NOMO-1 treated with DMSO at 0.1 percent for 48 hours (cell line): ENCODE measurements around the gene PCDH18.
"Not testable (repeated sequence)": the region's sequence is repeated elsewhere in the genome, so short reads cannot be mapped to it uniquely, and the experiment has no call there.

Experiments used
- DNase-seq: peaks from one replicate; lab custom pipeline; 2025; ENCODE audit not compliant: unreplicated experiment; lab: John Stamatoyannopoulos, UW

The PCDH18 gene, protein sequence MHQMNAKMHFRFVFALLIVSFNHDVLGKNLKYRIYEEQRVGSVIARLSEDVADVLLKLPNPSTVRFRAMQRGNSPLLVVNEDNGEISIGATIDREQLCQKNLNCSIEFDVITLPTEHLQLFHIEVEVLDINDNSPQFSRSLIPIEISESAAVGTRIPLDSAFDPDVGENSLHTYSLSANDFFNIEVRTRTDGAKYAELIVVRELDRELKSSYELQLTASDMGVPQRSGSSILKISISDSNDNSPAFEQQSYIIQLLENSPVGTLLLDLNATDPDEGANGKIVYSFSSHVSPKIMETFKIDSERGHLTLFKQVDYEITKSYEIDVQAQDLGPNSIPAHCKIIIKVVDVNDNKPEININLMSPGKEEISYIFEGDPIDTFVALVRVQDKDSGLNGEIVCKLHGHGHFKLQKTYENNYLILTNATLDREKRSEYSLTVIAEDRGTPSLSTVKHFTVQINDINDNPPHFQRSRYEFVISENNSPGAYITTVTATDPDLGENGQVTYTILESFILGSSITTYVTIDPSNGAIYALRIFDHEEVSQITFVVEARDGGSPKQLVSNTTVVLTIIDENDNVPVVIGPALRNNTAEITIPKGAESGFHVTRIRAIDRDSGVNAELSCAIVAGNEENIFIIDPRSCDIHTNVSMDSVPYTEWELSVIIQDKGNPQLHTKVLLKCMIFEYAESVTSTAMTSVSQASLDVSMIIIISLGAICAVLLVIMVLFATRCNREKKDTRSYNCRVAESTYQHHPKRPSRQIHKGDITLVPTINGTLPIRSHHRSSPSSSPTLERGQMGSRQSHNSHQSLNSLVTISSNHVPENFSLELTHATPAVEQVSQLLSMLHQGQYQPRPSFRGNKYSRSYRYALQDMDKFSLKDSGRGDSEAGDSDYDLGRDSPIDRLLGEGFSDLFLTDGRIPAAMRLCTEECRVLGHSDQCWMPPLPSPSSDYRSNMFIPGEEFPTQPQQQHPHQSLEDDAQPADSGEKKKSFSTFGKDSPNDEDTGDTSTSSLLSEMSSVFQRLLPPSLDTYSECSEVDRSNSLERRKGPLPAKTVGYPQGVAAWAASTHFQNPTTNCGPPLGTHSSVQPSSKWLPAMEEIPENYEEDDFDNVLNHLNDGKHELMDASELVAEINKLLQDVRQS

DNA sequence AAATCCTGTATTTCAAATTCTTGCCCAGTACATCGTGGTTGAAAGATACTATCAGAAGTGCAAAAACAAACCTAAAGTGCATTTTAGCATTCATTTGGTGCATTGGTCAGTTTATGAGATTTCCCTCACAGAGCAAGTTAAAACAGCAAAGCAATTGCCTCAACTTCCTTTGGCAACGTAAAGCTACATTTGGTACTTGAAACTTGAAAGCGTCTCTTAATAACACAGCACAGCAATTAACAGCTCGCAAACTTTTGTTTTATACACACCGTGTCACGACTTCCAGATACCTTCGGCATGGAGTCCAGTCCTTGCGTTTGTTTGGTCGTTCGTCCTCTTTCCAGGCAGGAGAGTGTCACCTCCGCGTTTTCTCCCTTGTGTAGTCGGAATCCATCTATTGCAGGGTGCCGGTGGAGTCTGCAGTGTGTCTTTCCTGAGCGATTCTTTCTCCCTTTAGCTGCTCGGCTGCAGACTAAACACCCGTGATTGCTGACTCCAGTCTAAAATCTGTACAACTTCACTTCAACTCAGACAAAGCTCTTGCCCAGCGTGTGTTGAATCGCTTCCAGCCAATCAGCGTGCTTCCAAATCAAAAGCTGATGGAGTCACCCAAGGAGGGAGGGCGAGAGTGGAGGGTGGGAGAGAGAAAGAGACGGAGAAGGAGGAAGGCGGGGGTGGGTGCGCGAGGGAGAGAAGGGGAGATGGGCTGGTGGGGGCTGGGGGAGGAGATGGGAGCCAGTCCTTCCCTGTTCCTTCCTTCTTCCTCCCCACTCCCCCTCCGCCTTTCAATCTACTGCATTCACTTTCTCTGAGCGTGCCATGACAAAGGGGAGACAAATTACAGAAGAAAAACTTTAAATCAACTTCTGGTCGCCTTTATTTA, at the start of gene PCDH18:
Gene PCDH18 (minus strand): TSS at position 509 of the 883 bp plus-strand sequence. CDS start 406 bp downstream, at position 103.
- DNase-seq: no peak

DNA sequence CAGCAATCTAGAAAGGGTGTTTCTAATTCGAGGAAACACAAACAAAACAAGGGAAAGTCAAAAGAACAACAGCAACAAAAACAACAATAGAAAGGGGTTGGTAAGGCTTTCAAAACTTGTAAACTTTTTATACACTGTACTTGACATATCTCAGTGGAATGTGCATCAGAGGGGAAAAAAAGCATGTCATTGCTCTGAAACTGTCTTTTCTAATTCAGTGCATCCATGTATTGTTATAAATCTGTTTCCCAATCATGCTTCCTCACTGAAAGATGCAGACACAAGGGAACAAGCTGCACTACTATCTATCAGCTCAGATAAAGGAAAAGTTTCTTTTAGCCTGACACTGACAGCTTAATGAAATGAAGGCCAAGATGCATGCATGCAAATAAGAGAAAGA, 44.2 kb upstream of the PCDH18 start:
- DNase-seq: no peak

DNA sequence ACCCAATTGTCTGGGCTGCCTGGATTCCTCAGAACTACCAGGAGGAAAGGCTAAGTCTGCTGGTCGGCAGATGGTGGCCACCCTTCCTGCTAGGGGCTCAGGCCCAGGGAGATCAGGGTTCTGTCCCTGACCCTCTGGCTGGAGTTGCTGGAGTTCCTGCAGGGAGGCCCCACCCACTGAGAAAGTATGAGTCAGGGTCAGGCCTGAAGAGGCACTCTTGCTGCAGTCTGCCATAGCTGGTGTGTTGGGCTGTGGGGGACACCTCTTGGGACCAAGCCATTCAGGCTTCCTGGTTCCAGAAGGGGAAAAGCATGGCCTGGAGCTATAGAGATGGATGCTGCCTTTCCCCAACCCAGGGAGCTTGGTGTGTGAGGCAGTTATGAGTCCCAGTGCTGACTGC, 40.4 kb upstream of the PCDH18 start:
- no peak for DNase-seq

GRCh38 chr4:137572163-137572562, 39.9 kb upstream of the PCDH18 start:
- no peak for DNase-seq

- DNase-seq: no peak
These were observed 27.5 kb upstream of the PCDH18 start for GRCh38 chr4:137559801-137560200.

- DNase-seq: no peak
These were observed 26.7 kb upstream of the PCDH18 start for GRCh38 chr4:137558951-137559350.

- DNase-seq: no peak
These were observed 13.2 kb upstream of the PCDH18 start for GRCh38 chr4:137545461-137545861.

DNA sequence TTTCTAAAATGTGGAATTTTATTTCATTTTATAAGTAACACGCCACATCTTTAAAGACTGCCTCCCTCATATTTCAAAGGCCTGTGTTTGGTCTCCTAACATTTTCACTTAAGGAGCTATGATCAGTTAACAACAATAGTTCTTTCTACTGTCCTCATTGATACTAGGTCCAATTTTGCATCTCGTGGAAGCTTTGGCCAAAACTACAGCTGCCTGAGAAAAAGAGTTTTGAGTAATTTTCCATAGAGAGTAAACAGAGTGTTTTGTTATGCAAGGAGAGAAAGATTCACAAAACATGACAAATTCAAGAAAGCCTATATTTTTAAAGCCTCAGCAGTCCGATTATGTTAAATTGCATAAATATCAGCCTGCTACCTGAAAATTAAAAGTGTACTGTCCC, 11.4 kb upstream of the PCDH18 start:
- no peak for DNase-seq

GRCh38 chr4:137543198-137543597, 10.9 kb upstream of the PCDH18 start:
- no peak for DNase-seq

- DNase-seq: no peak
These were observed 9.8 kb upstream of the PCDH18 start for GRCh38 chr4:137541876-137542646.

DNA sequence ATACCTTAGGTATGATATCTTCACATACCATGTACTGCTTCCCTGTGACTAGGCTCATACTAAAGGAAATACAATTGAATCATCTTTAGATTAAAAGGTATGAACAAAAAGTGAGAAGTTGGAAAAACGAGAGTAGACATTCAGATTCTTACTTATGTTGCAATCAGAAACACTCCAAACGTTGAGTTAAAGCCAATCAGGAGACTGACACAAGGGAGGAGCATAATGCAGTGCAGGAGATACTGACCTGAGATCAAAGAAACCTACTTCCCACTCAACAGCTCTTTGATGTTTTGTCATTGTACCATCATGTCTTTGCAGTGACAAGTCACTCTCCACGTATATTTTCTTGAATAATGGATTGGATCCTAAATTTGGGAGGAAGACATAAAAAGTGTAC, 8.9 kb upstream of the PCDH18 start:
- DNase-seq: no peak

DNA sequence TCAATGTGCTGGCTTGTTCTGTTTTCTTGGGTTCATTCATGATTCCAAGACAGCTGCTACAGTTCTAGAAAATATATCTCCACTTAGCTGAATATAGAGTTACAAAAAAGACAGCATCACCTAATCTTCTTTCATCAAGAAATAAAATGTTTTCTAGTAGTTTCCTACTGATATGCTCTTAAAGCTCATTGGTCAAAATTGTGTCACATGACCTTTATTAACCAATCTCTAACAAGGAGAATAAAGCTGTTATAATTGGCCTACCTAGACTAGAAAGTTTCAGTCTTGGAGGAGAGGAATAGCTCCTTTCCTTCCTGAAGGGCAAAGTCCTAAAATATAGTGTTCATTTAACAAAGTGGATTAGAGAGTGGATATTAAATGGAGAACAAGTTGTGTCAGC, 8.1 kb upstream of the PCDH18 start:
- no peak for DNase-seq

GRCh38 chr4:137538526-137538925, 6.2 kb upstream of the PCDH18 start:
- no peak for DNase-seq

DNA sequence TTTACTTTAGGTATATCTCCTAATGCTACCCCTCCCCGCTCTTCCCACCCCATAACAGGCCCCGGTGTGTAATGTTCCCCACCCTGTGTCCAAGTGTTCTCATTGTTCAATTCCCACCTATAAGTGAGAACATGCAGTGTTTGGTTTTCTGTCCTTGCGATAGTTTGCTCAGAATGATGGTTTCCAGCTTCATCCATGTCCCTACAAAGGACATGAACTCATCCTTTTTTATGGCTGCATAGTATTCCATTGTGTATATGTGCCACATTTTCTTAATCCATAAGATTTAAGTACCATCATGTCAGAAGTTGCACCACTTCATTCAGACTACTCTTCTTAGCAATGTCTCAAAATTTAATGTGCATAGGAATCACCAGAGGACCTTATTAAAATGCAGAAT, 5.5 kb upstream of the PCDH18 start:
- DNase-seq: not testable (repeated sequence)

DNA sequence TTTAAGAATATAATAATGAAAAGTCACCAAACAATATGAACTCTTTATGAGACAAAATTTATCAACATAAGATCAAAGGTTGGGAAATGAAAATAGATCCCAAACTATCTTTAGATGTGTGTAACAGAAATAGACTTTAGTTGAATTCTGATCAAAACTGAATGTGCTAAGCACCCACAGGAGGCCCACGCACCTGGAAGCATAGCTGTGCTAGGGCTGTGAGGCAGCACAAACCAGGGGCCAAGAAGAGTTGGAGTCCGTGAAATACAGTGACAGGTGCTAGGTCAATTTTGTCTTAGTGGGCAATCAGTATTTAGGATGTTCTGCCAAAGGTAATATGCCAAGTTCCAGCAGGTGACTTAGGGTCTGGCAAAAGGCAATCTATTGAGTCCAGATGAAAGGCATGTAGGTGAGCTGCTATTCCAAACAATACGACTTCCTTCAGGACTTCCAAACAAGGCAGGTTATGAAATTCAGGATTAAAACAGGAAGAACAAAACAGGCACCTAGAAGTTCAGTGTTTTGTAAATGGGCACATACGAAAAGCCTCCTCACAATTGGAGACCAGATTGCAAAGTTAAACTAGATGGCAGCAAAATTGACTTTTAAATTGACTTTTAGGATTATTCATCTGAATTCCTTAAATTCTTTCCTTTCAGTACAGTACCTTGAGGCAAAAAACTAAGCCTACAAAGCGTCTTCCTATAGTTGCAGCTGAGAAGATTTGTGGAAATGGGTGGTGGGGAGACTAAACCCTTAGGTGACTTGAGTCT, 4.7 kb upstream of the PCDH18 start:
- DNase-seq: no peak

DNA sequence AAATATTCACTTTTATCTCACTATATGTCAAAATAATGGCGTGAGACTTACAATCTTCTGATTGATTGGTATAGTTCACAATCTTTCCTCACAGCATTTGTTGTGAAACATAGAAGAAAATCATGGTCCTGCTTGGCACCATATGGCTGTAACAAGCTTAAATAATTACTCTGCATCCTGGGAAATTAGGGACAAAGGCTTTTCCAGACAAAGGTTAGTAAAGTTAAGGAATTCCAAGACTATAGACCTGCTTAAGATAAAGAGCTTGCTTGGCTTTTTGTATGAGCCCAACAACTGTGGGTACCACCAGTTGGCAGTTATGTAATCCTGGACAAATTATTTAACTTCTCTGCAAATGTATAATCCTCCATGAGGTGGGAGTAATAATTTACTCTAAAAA, 3.4 kb upstream of the PCDH18 start:
- no peak for DNase-seq

- DNase-seq: no peak
These were observed 2.2 kb upstream of the PCDH18 start for GRCh38 chr4:137534516-137534915.

DNA sequence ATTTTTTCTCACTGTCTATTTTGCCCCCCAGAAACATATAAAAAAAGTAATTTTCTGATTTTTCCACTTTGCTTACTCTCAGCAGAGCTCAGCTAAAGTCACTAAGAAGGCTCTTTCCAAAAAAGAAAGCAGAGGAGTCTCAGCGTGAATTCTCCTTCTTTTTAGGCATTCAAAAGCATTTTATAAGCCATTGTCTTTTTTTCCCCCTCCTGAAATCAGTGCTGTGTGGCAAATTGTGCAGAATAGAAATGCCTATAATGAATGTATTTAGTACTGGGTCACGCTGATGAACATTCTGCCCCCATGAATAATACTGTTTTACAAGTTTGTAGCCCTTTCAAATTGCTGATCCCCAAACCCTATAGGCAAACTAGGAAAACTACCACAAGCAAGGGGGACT, 1.6 kb upstream of the PCDH18 start:
- DNase-seq: no peak

DNA sequence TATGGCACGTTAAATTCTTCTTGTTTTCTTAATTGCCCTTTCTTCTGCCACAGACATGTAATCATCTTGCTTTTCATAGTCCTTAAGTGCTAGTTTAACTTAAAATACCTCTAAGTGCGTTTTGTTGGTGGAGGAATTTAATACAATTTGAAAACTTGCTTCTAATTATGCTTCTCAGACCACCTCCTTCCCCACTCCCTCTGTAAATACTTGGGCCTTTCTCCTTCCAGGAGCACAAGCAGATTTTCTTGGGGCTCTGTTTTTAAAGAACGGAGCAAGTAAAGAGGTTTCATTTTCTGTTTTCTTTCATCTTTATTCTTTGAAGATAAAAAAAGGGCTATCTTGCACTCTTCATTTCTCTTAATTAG, 559 bp upstream of the PCDH18 start:
- no peak for DNase-seq
